H1 (cell line): ENCODE data around the gene DMRTA1. TPM values are rescaled to one million over a fixed set of nuclear protein-coding genes. Genes with fewer than 3 reads are reported as not detected.

Source experiments
- CTCF ChIA-PET: fragments of 300-600 bp; sonication (Branson Sonifier 250); formaldehyde crosslinking; loops from one replicate; lab custom pipeline; 2021; ENCODE audit not compliant: partially characterized antibody; lab: Charles Lee
- POLR2A ChIA-PET: fragments of 300-600 bp; sonication (Branson Sonifier 250); formaldehyde crosslinking; loops from one replicate; lab custom pipeline; 2021; ENCODE audit warnings: inconsistent platforms; ENCODE audit not compliant: partially characterized antibody; lab: Charles Lee
- DNase-seq, 2 experiments: peaks; one replicate each; pipeline versions ENCODE4 v3.0.0 to v3.0.0-alpha.2; 2010 to 2022; ENCODE audit warnings: low spot score in 2 of 2, low read depth in 1 of 2, mixed read lengths in 1 of 2
- FAIRE-seq: peaks from 2 replicates; lab custom pipeline; 2011; peaks lifted over from hg19 to GRCh38; lab: Jason Lieb, UNC
- H2AFZ ChIP-seq: 2 replicates; pipeline ENCODE4 v1.8.1; 2012; ENCODE audit warnings: low read length, inconsistent platforms
- H2AK5ac ChIP-seq: 2 replicates; pipeline ENCODE4 v1.6.1; 2013; ENCODE audit warnings: low read depth, low read length
- H2BK120ac ChIP-seq: replicated peaks from 2 replicates; pipeline ENCODE3; 2013; ENCODE audit warnings: low read depth, low read length, inconsistent platforms
- H2BK12ac ChIP-seq: 2 replicates; pipeline ENCODE4 v1.6.1; 2013; ENCODE audit warnings: low read depth, low read length
- H2BK15ac ChIP-seq: 2 replicates; pipeline ENCODE4 v1.6.1; 2013; ENCODE audit warnings: low read length
- H2BK20ac ChIP-seq: 2 replicates; pipeline ENCODE4 v1.6.1; 2013; ENCODE audit warnings: low read length
- H2BK5ac ChIP-seq: 2 replicates; pipeline ENCODE4 v1.6.1; 2013; ENCODE audit warnings: low read depth, low read length
- H3K14ac ChIP-seq: 2 replicates; pipeline ENCODE4 v1.6.1; 2013; ENCODE audit warnings: inconsistent platforms; ENCODE audit not compliant: insufficient read length
- H3K18ac ChIP-seq: 2 replicates; pipeline ENCODE4 v1.6.1; 2013; ENCODE audit warnings: low read length; ENCODE audit errors: extremely low read depth
- H3K23ac ChIP-seq: 2 replicates; pipeline ENCODE4 v1.6.1; 2013; ENCODE audit warnings: inconsistent platforms; ENCODE audit not compliant: insufficient read length
- H3K23me2 ChIP-seq: 2 replicates; pipeline ENCODE4 v1.6.1; 2013; ENCODE audit warnings: low read depth, low read length
- H3K27ac ChIP-seq: 2 replicates; pipeline ENCODE4 v1.6.1; 2011; ENCODE audit warnings: low read depth, low read length, inconsistent platforms
- H3K27me3 ChIP-seq, 4 experiments: replicated peaks in 1 of 4; 1 replicate in 1 of 4; 2 replicates in 3 of 4; pipeline versions ENCODE4 v1.6.1 to v1.8.1; 2011 to 2013; ENCODE audit warnings: low read length in 3 of 4, mild to moderate bottlenecking in 3 of 4, inconsistent platforms in 2 of 4, mixed read lengths in 2 of 4, moderate library complexity in 1 of 4; ENCODE audit not compliant: control insufficient read depth in 3 of 4, insufficient read depth in 3 of 4; ENCODE audit errors: extremely low read depth in 1 of 4
- H3K36me3 ChIP-seq, 4 experiments: 2 replicates each; pipeline versions ENCODE4 v1.6.1 to v1.8.1; 2011 to 2013; ENCODE audit warnings: mild to moderate bottlenecking in 4 of 4, low read length in 3 of 4, moderate library complexity in 2 of 4, control low read depth in 1 of 4, inconsistent platforms in 1 of 4; ENCODE audit not compliant: insufficient read depth in 4 of 4, control insufficient read depth in 2 of 4
- H3K4ac ChIP-seq: replicated peaks from 2 replicates; pipeline ENCODE3; 2013; ENCODE audit warnings: low read length, low read depth, mixed read lengths, inconsistent platforms; ENCODE audit not compliant: insufficient read length
- H3K4me1 ChIP-seq, 4 experiments: replicated peaks in 1 of 4; 1 replicate in 1 of 4; 2 replicates in 3 of 4; pipeline versions ENCODE4 v1.6.1 to v1.8.1; 2011 to 2013; ENCODE audit warnings: low read length in 3 of 4, inconsistent platforms in 2 of 4, mixed read lengths in 1 of 4; ENCODE audit not compliant: insufficient read depth in 4 of 4, control insufficient read depth in 3 of 4
- H3K4me2 ChIP-seq, 2 experiments: 2 replicates each; pipeline versions ENCODE4 v1.6.1 to v1.8.1; 2011 to 2013; ENCODE audit warnings: low read depth in 2 of 2, low read length in 2 of 2, control low read depth in 1 of 2, inconsistent platforms in 1 of 2, mild to moderate bottlenecking in 1 of 2; ENCODE audit not compliant: insufficient read depth in 1 of 2
- H3K4me3 ChIP-seq, 4 experiments: fragments of 200-600, 300-600 bp in 1 of 4; sonication (generic), shearing (Covaris generic), sonication (Bioruptor Twin) in 1 of 4; 2 replicates each; pipeline versions ENCODE4 v1.5.1 to v1.8.1; 2011 to 2016; ENCODE audit warnings: low read length in 4 of 4, low read depth in 3 of 4, control low read depth in 2 of 4, inconsistent platforms in 2 of 4, mild to moderate bottlenecking in 2 of 4, mixed read lengths in 1 of 4, moderate library complexity in 1 of 4; ENCODE audit not compliant: insufficient read depth in 2 of 4; ENCODE audit errors: extremely low read depth in 1 of 4
- H3K56ac ChIP-seq: replicated peaks from 2 replicates; pipeline ENCODE3; 2013; ENCODE audit warnings: low read depth, mild to moderate bottlenecking, mixed read lengths, low read length, inconsistent platforms; ENCODE audit not compliant: insufficient read length
- H3K79me1 ChIP-seq: 2 replicates; pipeline ENCODE4 v1.6.1; 2013; ENCODE audit warnings: low read depth, low read length, control low read depth
- H3K79me2 ChIP-seq, 2 experiments: 2 replicates each; pipeline versions ENCODE4 v1.6.1 to v1.8.1; 2012 to 2013; ENCODE audit warnings: low read length in 2 of 2, mild to moderate bottlenecking in 2 of 2, inconsistent platforms in 1 of 2; ENCODE audit not compliant: insufficient read depth in 2 of 2, control insufficient read depth in 1 of 2
- H3K9ac ChIP-seq, 4 experiments: replicated peaks in 1 of 4; 1 replicate in 1 of 4; 2 replicates in 3 of 4; pipeline versions ENCODE4 v1.6.1 to v1.8.1; 2011 to 2013; ENCODE audit warnings: low read depth in 3 of 4, low read length in 3 of 4, control low read depth in 2 of 4, mild to moderate bottlenecking in 2 of 4, moderate library complexity in 2 of 4, inconsistent platforms in 1 of 4; ENCODE audit errors: extremely low read depth in 1 of 4
- H3K9me3 ChIP-seq, 2 experiments: 2 replicates each; pipeline versions ENCODE4 v1.6.1 to v1.8.1; 2012 to 2013; ENCODE audit warnings: mild to moderate bottlenecking in 2 of 2, moderate library complexity in 2 of 2, control low read depth in 1 of 2, inconsistent platforms in 1 of 2, low read depth in 1 of 2, low read length in 1 of 2, mixed read lengths in 1 of 2; ENCODE audit not compliant: insufficient read depth in 2 of 2
- H4K20me1 ChIP-seq, 2 experiments: replicated peaks in 1 of 2; 2 replicates each; pipeline versions ENCODE3 to v1.8.1; 2011 to 2013; ENCODE audit warnings: inconsistent platforms in 2 of 2, low read length in 2 of 2, mild to moderate bottlenecking in 1 of 2; ENCODE audit not compliant: insufficient read depth in 2 of 2, control insufficient read depth in 1 of 2
- H4K5ac ChIP-seq: 2 replicates; pipeline ENCODE4 v1.6.1; 2013; ENCODE audit warnings: low read length, low read depth, mixed read lengths, inconsistent platforms; ENCODE audit not compliant: insufficient read length
- H4K8ac ChIP-seq: 2 replicates; pipeline ENCODE4 v1.8.0; 2013; ENCODE audit warnings: mild to moderate bottlenecking, moderate library complexity, low read length, inconsistent platforms; ENCODE audit not compliant: insufficient read depth; ENCODE audit errors: extremely low read depth
- H4K91ac ChIP-seq: replicated peaks from 2 replicates; pipeline ENCODE3; 2013; ENCODE audit warnings: low read length, mixed read lengths, inconsistent platforms; ENCODE audit not compliant: insufficient read length
- BACH1 ChIP-seq: IDR thresholded peaks from 2 replicates; pipeline ENCODE4 v1.6.1; 2012; ENCODE audit warnings: low read length, improper control_type of control experiment
- HDAC6 ChIP-seq: IDR thresholded peaks from one replicate; pipeline ENCODE4 v1.7.1; 2012; ENCODE audit warnings: low read depth, mild to moderate bottlenecking, inconsistent platforms, low read length, moderate library complexity
- POLR2AphosphoS5 ChIP-seq: IDR thresholded peaks from 2 replicates; pipeline ENCODE4 v1.6.1; 2011; ENCODE audit warnings: low read depth, low read length
- SP4 ChIP-seq: IDR thresholded peaks from 2 replicates; pipeline ENCODE4 v1.6.1; 2012; ENCODE audit warnings: low read length, inconsistent platforms
- YY1 ChIP-seq: IDR thresholded peaks from 2 replicates; pipeline ENCODE4 v1.6.1; 2011; ENCODE audit warnings: low read depth, mild to moderate bottlenecking, low read length
- WGBS, 2 experiments: shearing (Covaris generic) in 1 of 2; methylation state at CpG; one replicate each; pipeline versions ENCODE4 v1.1.6 to v1.1.7; 2013 to 2015; ENCODE audit warnings: low lambda C conversion rate in 2 of 2, mixed read lengths in 2 of 2, inconsistent platforms in 1 of 2, low coverage in 1 of 2, missing lambda C conversion rate in 1 of 2; ENCODE audit not compliant: insufficient replicate concordance in 2 of 2, insufficient coverage in 1 of 2, insufficient read length in 1 of 2; ENCODE audit errors: extremely low coverage in 1 of 2, missing lambda C conversion rate in 1 of 2; 5-methylcytosine and 5-hydroxymethylcytosine counted together
- polyA plus RNA-seq, 7 experiments: library from polyadenylated mRNA; depleted of rRNA in 3 of 7; stranded (reverse) in 5 of 7; unstranded in 2 of 7; fragments of >200 nt in 5 of 7; fragments of 200-250 nt in 2 of 7; gene quantifications; 1 replicate in 5 of 7; 2 replicates in 1 of 7; 4 replicates in 1 of 7; pipeline versions ENCODE4 v1.2.1 to v1.2.3, GENCODE V29; 2011 to 2013; ENCODE audit warnings: missing spikeins in 2 of 7, mixed read lengths in 2 of 7
- total RNA-seq: library from RNA; stranded (reverse); fragmentation: NEBNext Ultra II Directional; extraction: Animal tissue kit (Norgen Biotek cat#: 25700); gene quantifications from 2 replicates; pipeline ENCODE4 v1.2.1, GENCODE V29; 2021

The DMRTA1 gene
- total and polyA plus RNA-seq, 2 of the 8 experiments (the other 6 are each of a cell fraction or from before 2014, with no cell fraction given) = 1.5 to 3.3 TPM

- FAIRE-seq = no peak
- no peak overlapping the region for H3K56ac ChIP-seq
- TF ChIP-seq BACH1 = no peak
- no peak for TF ChIP-seq YY1
- TF ChIP-seq HDAC6 = no peak
- no peak for TF ChIP-seq SP4
- TF ChIP-seq POLR2AphosphoS5 = no peak
- TF ChIP-seq, all 59 proteins: peak for 0
- Histone ChIP-seq H2BK120ac (no peak overlapping the region), H3K9me3 (no peaks in the 10 kb centered on the region), H2BK5ac (no peak overlapping the region), H2AFZ (no peak overlapping the region), H3K23ac (no peak overlapping the region), H4K20me1 (no peaks in the 10 kb centered on the region), H4K91ac (no peak overlapping the region), H3K14ac (no peak overlapping the region), H3K23me2 (no peaks in the 10 kb centered on the region), H3K9ac (no peak overlapping the region), H3K4ac (no peak overlapping the region), H3K18ac (no peak overlapping the region), H3K79me2 (no peaks in the 10 kb centered on the region), H3K4me1 (peaks cover 0 to 3% (median 1%) of the 10 kb centered on the region in 4 experiments; a peak in 1 of 7 replicates), H4K8ac (no peak overlapping the region), H4K5ac (no peak overlapping the region), H2BK20ac (no peak overlapping the region), H3K27ac (no peak overlapping the region), H3K27me3 (no peaks in the 10 kb centered on the region), H3K4me3 (no peak overlapping the region), H3K36me3 (no peaks in the 10 kb centered on the region), H2AK5ac (no peak overlapping the region), H2BK12ac (no peak overlapping the region), H3K79me1 (no peaks in the 10 kb centered on the region), H2BK15ac (no peak overlapping the region), H3K4me2 (no peak overlapping the region)
- WGBS, 2 experiments = 95% methylated on average over 15 of the region's 15 CpGs; no CpG with 5 or more reads in 1 of the 2 experiments
- ChIA-PET POLR2A (no interaction called here), CTCF (interaction anchor here (0.8 to 1.5 kb wide), 4 partner anchors 19 to 190 kb away, joined by 3 to 4 read pairs (median 4); no protein-coding TSS in a partner anchor)
- no peak for DNase-seq
These were observed 12.9 kb upstream of the DMRTA1 start for GRCh38 chr9:22433691-22434090.
